Effector CD8-positive, alpha-beta T cell (primary cell): ENCODE measurements around the gene FOXRED2.
"Not testable (repeated sequence)": the region's sequence is repeated elsewhere in the genome, so short reads cannot be mapped to it uniquely, and the experiment has no call there.

ENCODE experiments used
- DNase-seq: peaks from one replicate; lab custom pipeline; 2025; lab: John Stamatoyannopoulos, UW

FOXRED2 gene

DNA sequence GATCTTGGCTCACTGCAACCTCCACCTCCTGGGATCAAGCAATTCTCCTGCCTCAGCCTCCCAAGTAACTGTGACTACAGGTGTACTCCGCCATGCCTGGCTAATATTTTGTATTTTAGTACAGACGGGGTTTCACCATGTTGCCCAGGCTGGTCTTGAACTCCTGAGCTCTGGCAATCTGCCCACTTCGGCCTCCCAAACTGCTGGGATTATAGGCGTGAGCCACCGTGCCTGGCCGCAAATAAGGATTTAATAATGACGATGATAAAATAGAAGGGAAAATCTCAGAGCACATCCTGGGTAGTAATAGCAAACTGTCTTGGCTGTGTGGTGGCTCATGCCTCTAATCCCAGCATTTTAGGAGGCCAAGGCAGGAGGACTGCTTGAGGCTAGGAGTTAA is 55.9 kb downstream of the FOXRED2 start:
- not testable (repeated sequence) for DNase-seq

GRCh38 chr22:36449596-36450175 is 57.2 kb downstream of the FOXRED2 start:
- DNase-seq: no peak

DNA sequence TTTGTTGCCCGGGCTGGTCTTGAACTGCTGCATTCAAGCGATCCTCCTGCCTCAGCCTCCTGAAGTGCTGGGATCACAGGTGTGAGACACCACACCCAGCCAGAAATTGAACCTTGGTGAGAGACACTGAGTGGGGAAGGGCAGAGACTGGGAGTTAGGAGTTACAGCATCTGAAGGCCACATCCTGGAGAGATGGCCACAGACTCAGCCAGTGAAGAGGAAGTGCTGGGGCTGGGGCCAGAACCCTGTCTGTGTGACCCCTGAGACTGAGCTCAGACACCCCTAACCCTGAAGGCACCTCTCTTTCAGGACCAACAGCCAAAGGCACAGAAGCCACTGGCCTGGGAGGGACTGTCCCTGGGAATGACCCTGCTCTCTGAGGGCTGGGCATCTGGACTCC is 59.2 kb downstream of the FOXRED2 start:
- no peak for DNase-seq

DNA sequence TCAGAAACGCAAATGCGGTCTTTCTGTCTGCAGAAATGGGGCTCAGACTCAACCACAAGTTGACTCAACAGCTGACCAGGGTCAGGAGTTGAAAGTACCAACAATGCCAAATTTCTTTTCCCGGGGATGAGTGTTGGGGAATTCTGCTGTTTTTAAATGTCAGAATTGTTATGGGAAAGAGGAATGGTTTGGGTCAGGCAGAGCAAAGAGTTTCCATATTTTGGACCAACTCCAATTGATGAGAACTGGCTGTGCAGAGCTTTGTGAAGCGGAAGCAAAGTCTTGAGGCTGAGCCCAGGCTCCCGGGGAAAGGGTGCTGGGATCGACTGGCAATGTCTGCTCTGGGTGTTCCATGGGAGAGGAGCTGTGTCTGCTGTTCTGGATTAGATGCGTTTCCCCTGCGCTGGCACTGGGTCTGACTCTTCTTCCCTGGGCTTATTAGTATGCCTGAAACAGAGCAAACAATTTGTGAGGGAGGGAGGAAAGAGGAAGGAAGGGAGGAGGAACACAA is 61.6 kb downstream of the FOXRED2 start:
- DNase-seq: no peak

GRCh38 chr22:36443198-36443770 is 63.6 kb downstream of the FOXRED2 start:
- DNase-seq: no peak

DNA sequence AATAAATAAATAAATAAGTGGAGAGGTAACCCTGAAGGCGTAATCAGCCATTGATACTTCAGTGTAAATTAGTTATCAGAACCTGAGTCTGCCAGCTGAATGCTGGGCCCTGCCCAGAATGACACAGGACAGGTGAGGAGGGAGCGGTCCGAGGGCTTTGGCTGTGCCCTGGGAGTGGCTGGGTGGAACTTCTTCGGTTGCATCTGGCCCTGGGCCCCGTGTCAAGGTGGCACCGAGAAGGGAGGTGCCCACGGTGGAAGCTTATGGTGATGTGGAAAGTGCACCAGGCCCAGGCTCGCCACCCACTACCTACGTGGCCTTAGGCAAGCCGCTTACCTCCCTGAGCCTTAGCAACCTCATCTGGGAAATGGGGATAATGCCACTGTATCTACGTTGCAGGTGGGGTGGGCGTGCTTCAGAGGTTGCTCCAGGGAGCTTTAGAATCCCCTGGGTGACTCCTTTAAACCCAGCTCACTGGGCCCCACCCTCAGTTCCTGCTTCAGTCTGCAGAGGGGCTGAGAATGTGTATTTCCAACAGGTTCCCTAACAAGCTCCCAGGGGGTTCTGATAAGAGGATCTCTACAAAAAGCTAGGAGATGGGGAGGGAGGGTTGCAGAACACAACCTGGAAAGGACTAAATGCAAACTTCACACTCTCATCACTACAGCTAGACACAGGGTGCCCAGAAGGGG is 64.2 kb downstream of the FOXRED2 start:
- DNase-seq: no peak

GRCh38 chr22:36440429-36441002 is 66.3 kb downstream of the FOXRED2 start:
- no peak for DNase-seq

DNA sequence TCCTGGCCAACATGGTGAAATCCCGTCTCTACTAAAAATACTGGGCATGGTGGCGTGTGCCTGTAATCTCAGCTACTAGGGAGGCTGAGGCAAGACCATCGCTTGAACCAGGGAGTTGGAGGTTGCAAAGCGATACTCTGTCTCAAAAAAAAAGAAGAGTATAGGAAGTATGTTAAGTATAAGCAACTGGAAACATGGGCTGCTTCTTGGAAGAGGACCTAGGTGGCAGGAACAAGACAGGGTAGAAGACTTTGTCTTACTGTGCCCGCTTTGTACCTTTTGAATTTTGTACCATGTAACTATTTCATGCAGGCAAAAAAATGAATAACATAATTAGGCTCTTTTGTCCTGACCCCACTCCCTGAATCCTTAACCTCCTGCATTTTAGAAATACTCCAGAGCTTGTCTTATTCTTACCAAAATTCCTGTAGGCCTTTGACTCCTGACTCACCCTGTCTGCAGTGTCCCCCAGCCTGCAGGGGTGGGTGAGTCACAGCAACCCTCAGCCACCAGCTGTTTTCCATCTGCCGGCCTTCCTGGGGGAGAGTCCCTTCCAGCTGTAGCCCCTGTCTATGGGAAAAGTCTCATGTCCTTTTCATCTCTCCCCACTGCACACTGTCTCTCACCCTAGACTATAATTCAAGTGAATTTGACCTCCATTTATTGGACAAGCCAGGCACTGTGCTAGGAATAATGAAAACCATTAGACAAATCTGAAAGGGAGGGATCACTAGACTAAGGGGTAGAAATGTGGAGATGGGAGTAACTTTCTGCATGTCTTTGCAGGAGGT is 67.2 kb downstream of the FOXRED2 start:
- no peak for DNase-seq
